Activated gamma-delta T cell treated with Interleukin-2 at 50 U/mL for 16 hours (primary cell): Measurements from ENCODE around the gene GRIP2.

Experiments
- DNase-seq: peaks from one replicate; pipeline ENCODE4 v3.0.0-alpha.2; 2020

GRIP2 gene

DNA sequence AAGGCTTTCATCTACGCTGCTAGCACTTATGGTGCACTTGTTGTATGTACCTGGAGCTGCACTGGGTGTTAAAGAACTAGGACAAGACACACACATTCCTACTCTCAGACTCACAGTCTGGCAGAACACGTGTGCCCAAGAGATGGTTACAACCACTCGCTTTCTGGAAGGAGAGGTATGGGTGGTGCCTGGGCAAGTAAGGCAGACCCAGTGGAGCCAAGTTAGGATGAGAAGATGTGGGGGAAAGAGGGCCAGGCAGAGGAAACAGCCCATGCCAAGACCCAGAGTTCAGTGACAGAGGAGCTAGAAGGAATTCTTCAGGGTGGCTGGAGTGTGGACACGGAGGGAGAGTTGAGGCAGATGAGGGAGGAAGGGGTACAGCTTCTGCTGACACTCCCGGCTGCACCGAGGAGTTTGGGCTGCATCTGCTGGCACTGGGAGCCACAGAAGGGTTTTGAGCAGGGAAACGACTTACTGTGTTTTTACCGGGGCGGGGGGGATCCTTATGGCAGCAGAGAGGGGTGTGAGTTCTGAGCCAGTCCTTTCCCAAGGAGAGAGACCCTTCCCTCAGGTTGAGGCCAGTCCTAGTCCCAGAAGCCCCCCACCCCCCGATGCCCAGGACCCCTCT is 59.0 kb downstream of the GRIP2 start:
- no peak for DNase-seq

DNA sequence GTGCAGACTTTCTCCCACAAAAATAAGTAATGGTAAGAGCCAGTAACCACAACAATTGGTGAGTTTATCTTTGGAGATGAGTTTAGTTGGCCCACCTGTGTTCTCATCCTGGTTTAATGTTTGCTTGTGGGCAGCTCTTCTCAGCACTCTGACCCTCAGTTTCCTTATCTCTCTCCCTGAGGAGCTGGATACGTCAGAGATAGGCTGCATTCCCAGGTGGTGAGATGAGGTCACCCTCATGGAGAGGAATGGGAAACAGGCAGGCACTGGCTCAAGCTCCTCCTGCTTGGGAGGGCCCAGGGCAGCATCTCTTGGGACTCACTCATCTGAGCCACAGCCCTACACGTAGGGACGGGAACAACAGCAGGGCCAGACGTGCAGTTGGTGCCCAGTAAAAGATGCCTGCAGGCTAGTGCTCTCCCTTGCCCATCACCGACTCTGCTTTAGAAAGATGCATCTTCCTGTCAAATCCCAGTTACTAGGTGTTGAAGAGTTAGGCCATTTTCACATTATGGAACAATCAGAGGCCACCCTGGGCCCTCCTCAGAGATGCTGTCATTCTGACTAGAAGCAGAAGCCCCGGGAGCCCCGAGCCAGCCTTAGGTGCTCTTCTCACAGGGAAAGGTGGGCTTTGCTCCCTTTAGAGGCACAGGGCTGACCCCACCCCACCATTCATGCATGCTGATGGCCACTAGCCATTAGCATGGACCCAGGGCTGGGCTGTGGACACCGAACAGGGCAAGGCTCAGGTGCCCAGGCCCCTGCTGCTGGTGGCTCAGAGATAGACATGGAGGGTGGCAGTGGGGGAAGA is 59.7 kb downstream of the GRIP2 start:
- no peak for DNase-seq

DNA sequence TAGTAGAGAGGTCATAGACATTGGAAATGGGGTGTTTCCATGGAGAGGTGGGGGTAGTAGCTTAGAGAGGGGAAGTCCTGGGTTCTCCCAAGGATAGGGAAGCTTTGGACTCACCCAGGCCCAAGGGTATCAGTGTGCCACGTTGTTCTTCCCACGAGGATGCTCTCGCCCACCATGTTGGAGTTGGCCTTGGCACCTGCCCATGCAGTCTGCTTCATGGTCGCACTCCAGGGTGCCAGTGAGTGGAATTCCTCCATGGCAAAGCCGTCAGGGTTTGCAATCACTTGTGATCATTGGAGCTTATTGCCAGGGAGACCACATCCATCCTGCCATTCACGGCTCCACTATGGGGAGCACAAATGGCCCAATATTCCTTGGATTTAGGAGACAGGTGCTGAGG is 60.6 kb downstream of the GRIP2 start:
- DNase-seq, result no peak

DNA sequence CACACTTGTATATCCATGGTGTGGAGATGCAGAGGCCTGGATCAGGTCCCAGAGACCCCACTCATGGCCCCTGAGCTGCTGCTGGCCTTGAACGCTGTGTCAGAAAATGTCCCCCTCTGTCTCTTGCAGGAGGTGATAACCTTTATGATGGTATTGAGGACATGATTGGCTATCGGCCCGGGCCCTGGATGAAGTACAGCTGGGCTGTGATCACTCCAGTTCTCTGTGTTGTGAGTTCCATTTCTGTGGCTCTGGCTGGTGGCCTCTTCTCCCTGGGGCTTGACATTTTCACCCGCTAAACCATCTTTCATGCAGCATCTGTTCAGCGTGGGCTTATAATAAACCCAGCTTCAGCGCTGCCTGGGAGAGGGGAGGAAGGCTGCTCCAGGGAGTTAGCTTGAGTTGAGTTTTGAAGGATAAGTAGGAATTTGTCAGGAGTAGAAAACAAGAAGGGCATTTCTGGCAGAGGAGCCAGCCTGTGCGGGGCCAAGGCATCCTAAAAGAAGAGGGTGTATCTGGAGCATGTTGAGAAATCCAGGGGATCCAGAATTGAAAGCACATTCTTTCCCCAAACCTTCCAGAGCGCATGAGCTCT is 61.1 kb downstream of the GRIP2 start:
- no peak for DNase-seq

DNA sequence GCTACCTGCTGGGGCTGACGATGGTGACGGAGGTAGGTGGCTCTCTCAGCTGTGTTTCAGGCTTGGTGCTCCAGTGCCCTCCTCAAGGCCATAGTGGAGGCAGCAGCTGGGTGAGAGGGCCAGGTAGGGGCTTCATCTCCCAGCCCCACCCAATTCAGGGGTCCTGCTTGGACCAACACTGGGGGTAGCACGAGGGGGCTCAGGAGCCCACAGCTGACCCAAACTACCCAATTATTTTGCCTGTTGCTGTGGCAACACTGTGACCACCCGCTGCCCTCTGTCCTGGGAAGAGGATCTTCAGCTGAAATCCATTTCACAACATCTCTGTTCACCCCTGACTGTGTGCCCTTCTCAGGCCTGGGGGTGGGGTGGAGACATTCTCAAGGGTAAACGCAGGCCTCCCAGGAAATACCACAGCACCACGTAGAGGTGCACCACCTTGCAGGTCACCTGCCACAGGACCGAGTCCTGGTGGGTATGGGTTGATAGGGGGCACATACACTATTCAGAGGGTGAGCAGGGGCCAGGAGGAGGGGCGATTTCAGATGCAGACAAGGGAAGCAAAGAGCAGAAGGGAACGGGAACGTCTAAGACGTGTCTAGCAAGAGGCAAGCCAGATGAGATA is 62.7 kb downstream of the GRIP2 start:
- no peak for DNase-seq

DNA sequence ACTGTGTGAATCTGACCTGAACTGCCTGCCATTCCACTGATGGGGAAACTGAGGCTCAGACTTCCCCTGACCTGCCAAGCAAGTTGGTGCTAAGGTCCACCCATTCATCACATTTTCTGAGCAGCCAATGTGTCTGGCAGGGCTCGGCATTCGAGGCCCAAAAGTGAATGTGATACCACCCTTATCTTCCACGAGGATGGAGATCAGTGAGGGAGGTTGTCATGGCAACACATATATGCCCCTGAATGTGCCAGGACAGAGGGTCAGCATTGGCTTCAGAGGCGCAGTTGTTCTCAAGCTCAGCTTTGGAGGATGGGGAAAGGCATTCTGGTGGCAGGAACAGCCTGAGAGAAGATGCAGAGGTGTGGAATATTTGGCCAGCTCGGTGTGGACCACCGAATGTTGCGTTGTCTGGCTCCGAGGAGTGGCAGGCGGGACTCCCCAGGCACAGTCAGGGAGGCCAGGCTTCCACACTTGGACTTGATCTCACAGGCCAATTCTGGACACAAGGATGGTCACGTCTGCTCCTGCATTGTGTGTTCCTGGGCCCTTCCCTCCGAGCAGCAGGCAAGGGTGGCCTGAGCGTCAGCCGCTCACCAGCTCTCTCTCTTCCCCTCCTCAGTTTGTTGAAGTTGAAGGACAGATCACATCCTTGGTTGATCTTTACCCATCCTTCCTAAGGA is 63.4 kb downstream of the GRIP2 start:
- no peak for DNase-seq

DNA sequence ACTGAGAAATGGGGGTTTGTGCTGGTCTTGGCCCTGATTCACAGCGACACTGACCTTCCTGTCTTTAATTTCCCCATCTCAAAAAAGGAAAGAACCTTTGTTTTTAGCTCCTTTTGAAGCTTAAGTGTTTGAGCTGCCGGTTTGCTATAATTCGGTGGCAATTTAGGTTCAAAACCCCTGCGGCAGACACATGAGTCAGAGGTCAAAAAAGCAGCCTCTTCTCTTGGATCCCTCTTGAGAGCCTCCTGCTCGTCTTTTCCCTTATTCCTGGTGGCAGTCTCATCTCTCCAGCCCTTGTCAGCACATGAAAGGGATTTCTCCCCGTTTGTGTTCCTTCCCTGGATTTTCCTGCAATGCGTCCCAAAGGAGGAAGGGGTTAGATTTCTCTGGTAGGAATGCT is 64.5 kb downstream of the GRIP2 start:
- no peak for DNase-seq

DNA sequence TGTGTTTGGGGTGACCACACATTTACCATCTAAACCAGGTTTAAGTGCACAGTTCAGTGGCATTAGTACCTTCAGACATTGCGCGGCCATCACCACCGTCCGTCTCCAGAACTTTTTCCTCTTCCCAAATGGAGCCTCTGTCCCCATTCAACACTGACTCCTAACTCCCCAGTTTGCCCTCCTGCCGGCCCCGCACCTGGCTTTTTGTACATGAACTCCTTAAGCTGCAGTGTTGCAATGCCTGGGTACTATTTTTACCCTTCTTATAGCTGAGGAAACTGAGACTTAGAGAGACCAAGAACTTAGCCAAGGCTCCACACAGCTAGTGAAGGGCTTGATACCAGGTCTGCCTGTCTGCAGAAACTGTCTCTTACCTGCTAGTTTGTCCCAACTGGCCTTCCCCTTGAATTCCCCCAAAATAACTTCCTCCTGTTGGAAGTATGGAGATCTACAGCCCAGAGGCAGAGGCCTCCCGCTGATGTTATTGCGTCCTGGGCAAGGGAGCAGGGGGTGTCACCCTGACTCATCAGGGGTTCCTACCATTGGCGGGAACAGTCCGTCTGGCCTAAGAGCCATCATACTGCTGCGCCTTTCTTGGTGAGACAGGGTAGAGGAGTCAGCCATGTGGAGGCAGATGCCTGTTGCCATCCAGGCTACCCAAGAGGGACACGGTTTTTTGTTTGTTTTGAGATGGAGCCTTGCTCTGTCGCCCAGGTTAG is 65.6 kb downstream of the GRIP2 start:
- DNase-seq, result no peak

DNA sequence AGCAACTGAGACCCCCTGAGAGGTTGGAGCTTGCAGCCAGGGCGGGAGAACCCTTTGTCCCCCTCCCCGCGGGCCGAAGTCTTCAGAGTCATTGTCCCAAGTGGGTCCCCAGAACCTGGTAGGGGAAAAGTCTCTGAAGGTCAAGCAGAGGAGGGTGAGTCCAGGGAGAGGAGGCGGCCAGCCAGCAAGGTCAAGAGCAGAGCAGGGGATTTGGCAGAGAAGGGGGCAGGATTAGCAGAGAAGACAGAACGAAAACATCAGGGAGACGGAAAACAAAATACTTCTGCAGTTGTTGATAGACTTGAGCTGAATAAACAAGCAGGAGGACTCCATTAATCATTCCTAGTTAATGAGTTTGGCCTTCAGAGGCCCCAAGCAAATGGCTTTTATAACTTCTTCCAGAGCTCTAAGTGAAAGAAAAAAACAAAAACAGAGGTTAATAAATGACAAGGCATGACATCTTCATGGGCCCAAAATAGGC is 66.7 kb downstream of the GRIP2 start:
- DNase-seq, result no peak

DNA sequence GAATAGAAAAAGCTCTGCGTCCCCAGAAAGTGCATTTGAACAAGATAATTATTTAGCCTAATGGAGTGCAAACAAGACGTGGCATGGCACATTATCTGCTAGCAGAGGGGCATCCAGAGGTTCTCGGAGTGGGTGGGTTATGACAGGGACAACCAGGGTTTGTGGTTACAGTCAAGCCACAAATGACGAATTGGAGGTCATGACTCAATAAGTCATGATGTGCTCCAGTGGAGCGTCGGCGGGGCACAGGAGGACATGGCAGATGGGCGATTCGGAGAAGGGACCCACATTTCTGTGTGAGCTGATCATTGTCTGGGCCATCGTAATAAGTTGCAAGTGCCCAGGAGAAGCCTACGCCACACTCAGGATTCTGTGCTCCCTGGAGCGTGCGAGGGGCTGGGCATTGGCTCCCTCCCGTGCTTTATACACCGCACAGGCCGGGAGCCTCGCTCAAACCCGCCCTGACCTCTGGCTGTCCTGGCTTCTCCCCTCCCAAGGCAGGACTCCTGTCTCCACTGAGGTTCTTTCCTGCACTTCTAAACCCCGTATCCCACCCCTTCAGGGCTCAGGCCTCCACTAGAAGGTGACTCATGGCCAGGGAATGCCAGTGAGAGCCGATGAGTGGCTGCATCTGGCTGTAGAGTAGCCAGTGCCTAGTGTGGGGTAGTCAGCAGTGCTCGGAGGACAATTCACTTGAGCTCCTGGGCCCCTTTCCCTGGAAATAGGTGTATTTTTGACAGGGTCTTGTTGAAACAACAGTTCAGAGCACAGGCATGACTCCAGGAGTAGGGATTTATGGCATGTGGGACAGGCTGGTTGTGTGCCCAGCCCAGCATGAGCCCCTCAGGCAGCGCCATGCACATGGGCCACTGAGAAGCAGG is 67.4 kb downstream of the GRIP2 start:
- no peak for DNase-seq

DNA sequence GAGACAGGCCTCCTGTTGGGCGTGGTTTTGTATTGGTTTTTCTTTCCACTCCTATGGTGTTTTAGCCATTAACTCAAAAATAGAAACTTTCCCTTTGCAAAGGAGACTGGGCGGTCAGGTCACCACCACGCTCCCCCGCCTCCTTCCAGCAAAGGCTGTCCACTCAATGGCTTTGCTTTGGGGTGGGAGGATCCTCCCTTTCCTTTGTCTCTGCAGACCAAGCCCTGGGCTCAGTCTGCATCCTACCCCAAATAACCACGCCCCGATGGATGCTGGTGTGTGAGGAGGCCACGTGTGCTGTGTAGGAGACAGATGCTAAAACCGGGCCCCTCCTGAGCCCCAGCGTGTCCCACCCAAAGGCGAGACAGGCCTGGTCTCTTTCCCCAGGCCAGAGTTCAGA is 68.5 kb downstream of the GRIP2 start:
- no peak for DNase-seq

DNA sequence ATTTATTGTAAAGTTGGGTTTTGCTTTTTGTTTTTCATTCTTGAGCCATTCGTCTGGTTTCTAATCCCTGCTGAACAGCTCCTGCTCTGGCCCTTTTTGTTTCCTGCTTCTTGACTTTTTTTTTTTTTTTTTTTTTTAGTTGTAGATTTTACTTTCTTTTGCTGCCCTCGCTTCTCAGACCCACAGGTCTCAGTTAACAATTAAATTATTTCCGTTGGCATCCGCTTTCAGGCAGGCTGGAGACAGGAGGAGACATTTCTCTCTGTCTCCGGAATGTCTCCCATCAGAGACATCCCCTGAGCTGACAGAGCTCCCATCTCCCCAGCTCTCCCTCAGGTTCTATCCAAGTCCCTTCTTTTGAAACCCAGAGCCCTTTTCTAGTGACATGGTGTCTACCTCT is 69.1 kb downstream of the GRIP2 start:
- DNase-seq, result no peak

DNA sequence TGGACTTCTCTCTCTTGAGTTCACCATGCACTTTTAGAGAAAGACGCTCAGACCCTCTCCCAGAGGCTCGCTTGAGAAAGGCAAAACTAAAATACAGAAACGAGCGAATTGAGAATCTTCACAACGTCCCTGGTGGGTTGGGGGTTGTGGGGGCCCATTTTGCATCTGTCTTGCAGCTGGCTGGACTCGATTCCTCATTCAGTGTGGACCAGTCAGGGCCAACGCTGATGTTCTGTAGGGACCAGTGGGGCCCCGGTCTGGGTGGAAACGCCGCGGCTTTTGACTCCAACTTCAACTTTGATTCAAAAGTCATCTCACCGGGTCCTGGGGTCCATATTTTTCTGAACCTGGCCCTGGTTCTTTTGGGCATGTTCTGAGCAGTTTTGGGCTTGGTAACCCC is 69.7 kb downstream of the GRIP2 start:
- no peak for DNase-seq

DNA sequence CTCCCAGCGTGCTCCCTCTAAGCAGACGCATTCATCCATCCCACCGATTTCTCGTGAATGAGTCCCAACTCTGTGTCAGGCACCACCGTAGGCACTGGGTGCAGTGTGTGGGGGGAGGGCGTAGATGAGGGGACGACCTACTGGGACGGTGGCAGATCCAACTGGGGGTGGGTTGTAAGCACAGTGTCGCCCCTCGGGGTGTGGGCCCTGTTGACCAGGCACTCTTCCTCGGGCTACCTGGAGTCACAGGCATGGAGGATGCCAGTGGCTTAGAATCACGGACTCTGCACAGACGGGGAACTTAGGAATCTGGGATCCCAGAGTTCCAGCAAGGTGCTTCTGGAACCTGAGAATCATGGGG is 71.5 kb downstream of the GRIP2 start:
- no peak for DNase-seq

DNA sequence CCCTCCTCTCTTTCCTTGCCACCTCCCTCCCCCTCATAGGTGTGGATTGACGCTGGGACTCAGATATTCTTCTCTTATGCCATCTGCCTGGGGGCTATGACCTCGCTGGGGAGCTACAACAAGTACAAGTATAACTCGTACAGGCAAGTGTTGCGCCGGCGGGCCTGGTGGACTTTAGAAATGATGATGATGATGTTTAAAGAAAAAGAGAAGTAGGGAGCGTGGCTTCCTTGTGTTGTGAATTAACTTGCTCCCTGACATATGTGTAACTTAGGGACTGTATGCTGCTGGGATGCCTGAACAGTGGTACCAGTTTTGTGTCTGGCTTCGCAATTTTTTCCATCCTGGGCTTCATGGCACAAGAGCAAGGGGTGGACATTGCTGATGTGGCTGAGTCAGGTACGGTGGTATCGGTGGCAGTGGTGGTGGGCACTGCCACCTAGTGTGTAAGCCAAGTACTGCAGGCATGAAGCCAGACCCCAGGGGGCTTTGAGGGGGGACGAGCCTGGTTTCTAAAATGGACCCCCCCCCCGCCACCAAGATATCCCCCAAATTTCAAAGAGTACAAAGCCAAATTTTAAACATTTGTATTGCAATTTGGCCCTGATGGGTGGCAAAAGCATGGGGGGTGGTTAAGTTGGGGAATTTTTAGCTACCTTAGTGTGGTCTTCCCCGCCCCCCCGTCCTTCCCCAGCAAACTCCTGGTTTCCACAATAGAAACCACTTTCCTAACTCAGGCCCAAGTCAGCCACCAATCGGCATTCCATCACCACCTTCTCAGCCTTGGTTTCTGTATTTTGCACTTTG is 72.1 kb downstream of the GRIP2 start:
- DNase-seq, result peak; percentile 47

DNA sequence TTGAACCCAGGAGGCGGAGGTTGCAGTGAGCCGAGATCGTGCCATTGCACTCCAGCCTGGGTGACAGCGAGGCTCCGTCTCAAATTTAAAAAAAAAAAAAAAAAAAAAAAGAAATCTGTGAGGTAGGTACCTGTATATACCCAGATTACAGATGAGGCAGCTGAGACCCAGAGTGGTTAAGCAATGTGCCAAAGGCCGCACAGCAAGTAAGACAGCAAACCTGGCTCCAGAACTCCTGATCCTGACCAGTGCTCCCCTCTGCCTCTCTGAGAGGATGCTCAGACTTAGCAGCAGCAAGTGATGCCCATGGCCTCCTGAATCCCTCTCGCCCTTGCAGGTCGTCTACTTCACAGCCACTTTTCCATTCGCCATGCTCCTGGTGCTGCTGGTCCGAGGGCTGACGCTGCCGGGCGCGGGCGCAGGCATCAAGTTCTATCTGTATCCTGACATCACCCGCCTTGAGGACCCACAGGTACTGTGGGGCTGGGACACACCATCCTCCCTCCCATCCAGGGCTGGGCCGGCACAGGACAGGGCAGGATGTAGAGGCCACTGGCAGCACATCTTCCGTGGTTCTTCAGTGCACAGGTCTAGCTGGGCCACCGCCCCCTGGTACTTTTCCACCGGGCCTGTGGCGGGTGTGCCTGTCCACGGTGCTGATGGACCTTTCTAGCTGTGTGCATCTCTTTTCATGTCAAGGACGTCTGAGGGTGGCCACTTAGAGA is 73.8 kb downstream of the GRIP2 start:
- no peak for DNase-seq

DNA sequence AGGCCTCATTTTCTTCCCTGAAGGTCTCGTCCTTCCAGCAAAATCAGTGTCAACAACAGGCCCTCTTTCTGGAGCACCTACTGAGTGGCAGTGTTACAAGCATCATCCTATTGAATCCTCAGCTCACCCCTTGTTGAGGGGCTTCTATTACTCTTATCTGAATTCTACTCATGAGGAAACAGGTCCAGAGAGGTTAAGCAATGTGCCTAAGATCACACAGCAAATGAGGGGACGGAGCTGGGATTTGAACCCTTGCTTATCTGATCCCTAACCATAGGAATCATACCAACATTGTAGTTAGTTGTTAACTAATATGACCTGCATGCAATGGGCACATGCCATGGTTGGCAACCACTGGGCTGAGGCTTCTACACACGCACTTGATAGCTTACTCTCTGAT is 74.7 kb downstream of the GRIP2 start:
- DNase-seq, result no peak

DNA sequence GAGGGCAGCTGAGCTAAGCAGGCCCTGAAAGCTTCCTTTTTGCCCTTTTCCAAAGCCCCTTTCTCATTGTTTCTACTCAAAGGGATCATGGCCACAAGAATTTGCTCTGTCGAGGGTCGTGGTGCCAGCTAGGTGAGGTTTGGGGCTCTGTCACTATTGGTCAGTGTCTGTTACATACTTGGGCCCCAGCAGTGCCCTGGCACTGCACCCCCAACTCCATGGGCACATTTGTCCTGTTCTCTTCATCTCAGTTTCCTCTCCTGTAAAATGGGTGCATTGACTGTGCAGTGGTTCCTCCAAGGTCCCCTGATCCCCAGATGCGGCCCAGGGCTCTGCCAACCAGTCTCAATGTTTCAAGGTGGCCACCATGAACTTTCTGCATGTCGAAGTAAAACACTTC is 75.6 kb downstream of the GRIP2 start:
- DNase-seq, result no peak

DNA sequence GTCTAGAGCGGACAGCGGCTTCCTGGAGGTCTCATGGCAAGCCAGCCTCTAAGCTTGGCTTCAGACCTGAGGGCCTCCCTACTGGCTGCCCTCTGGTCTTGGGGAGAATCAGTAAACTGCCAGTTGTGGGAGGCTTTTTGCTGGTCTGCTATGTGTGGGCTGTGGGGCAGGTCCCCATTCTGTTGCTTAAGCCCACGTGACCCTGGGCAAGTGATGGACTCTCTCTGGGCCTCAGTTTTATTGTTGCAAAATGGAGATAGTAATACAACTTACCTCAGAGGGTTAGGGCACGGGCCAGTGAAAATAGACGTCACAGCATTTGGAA is 76.0 kb downstream of the GRIP2 start:
- no peak for DNase-seq
